DND-41 (cell line): ENCODE results near the gene HDAC6.

Experiments used
- ATAC-seq: fragments of 200-7000 bp; cut with Tn5 transposase; 3 replicates; pipeline ENCODE4 v1.9.1; 2021; ENCODE audit warnings: low read depth; ENCODE audit not compliant: insufficient read depth
- DNase-seq: peaks from one replicate; pipeline ENCODE4 v3.0.0-alpha.2; 2020
- H2AFZ ChIP-seq: 2 replicates; pipeline ENCODE4 v1.6.0; 2012; ENCODE audit warnings: low read depth, low read length
- H3K27ac ChIP-seq: 2 replicates; pipeline ENCODE4 v1.5.1; 2012; ENCODE audit warnings: low read length, inconsistent platforms
- H3K27me3 ChIP-seq: fragments of 200-600 bp; sonication (generic); 2 replicates; pipeline ENCODE4 v1.6.0; 2012; ENCODE audit warnings: low read length, mild to moderate bottlenecking, inconsistent platforms; ENCODE audit not compliant: insufficient read depth, poor library complexity
- H3K36me3 ChIP-seq: 2 replicates; pipeline ENCODE4 v1.5.1; 2012; ENCODE audit warnings: low read length, inconsistent platforms; ENCODE audit not compliant: insufficient read depth
- H3K4me1 ChIP-seq: 2 replicates; pipeline ENCODE4 v1.5.1; 2012; ENCODE audit warnings: mild to moderate bottlenecking, low read length; ENCODE audit not compliant: insufficient read depth
- H3K4me2 ChIP-seq: 2 replicates; pipeline ENCODE4 v1.6.0; 2012; ENCODE audit warnings: mild to moderate bottlenecking, moderate library complexity, low read length, inconsistent platforms; ENCODE audit not compliant: insufficient read depth
- H3K4me3 ChIP-seq, 2 experiments: fragments of 200-600 bp in 1 of 2; shearing (Covaris generic) in 1 of 2; 2 replicates each; pipeline ENCODE4 v1.5.1; 2012 to 2016; ENCODE audit warnings: inconsistent platforms in 2 of 2, low read length in 2 of 2, mild to moderate bottlenecking in 2 of 2, low read depth in 1 of 2, moderate library complexity in 1 of 2
- H3K79me2 ChIP-seq: 2 replicates; pipeline ENCODE4 v1.6.0; 2012; ENCODE audit warnings: low read length, inconsistent platforms; ENCODE audit not compliant: insufficient read depth
- H3K9ac ChIP-seq: 2 replicates; pipeline ENCODE4 v1.6.0; 2012; ENCODE audit warnings: low read depth, mild to moderate bottlenecking, inconsistent platforms, low read length, moderate library complexity
- H3K9me3 ChIP-seq: 2 replicates; pipeline ENCODE4 v1.5.1; 2012; ENCODE audit warnings: low read length, moderate library complexity, mild to moderate bottlenecking, inconsistent platforms; ENCODE audit not compliant: insufficient read depth, severe bottlenecking
- H4K20me1 ChIP-seq: 2 replicates; pipeline ENCODE4 v1.6.0; 2012; ENCODE audit warnings: low read length; ENCODE audit not compliant: insufficient read depth
- EZH2 ChIP-seq: IDR thresholded peaks from 3 replicates; pipeline ENCODE4 v1.6.1; 2012; ENCODE audit warnings: borderline replicate concordance, low read depth, mild to moderate bottlenecking, moderate library complexity, low read length, inconsistent platforms; ENCODE audit not compliant: severe bottlenecking
- TF ChIP-seq, protein P1 (sequence below): IDR thresholded peaks from 2 replicates; pipeline ENCODE4 v1.5.1; 2012; ENCODE audit warnings: borderline replicate concordance, low read length, moderate library complexity, mild to moderate bottlenecking; ENCODE audit not compliant: poor library complexity, severe bottlenecking; ENCODE audit errors: extremely low read depth

The HDAC6 gene

DNA sequence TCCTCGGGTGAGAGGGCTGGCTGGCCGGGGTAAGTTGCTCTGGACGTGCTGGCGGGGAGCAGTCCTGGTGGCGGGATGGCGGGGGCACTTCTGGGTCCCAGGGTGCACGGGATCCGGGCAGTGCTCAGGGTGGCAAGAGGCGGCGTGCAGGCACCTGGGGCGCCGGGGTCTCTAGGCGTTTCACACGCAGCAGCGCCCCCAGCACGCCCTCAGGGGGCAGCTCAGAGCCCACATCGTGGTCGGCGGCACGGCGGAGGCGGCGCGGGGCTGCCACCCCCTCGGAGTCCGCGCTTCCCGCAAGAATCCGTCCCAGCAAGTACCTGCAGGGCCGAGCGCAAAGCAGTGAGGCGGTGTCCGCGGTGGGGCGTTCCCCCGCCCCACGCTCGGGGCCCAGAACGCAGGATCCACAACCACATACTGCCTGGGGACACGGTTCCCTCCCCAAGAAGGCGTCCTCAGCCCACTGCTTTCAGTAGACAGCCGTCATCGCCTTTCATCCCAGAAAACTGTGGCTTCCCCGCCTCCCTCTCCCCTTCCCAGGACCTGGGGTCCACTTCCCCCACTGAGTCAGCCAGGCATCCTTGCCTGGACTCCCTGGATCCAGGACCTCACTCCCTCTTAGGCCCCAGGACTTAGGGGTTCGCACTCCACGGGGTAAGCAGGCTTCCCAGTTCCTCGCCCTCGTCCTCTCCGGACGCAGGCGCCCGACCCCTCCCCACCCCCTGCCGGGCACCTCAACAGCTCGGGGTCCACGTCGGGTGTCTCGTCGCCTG is 29.5 kb downstream of the HDAC6 start:
- DNase-seq (no peak), ATAC-seq (no peak)
- Histone ChIP-seq H3K27me3 (no peaks in the 10 kb centered on the region), H3K4me2 (no peak overlapping the region), H3K27ac (no peak overlapping the region), H3K4me3 (no peak overlapping the region), H3K4me1 (no peaks in the 10 kb centered on the region), H4K20me1 (no peaks in the 10 kb centered on the region), H3K9ac (no peak overlapping the region), H3K9me3 (no peaks in the 10 kb centered on the region), H2AFZ (no peak overlapping the region), H3K36me3 (no peaks in the 10 kb centered on the region), H3K79me2 (no peaks in the 10 kb centered on the region)
- no peak for TF ChIP-seq EZH2
- TF ChIP-seq, protein P1, sequence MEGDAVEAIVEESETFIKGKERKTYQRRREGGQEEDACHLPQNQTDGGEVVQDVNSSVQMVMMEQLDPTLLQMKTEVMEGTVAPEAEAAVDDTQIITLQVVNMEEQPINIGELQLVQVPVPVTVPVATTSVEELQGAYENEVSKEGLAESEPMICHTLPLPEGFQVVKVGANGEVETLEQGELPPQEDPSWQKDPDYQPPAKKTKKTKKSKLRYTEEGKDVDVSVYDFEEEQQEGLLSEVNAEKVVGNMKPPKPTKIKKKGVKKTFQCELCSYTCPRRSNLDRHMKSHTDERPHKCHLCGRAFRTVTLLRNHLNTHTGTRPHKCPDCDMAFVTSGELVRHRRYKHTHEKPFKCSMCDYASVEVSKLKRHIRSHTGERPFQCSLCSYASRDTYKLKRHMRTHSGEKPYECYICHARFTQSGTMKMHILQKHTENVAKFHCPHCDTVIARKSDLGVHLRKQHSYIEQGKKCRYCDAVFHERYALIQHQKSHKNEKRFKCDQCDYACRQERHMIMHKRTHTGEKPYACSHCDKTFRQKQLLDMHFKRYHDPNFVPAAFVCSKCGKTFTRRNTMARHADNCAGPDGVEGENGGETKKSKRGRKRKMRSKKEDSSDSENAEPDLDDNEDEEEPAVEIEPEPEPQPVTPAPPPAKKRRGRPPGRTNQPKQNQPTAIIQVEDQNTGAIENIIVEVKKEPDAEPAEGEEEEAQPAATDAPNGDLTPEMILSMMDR, result no peak

DNA sequence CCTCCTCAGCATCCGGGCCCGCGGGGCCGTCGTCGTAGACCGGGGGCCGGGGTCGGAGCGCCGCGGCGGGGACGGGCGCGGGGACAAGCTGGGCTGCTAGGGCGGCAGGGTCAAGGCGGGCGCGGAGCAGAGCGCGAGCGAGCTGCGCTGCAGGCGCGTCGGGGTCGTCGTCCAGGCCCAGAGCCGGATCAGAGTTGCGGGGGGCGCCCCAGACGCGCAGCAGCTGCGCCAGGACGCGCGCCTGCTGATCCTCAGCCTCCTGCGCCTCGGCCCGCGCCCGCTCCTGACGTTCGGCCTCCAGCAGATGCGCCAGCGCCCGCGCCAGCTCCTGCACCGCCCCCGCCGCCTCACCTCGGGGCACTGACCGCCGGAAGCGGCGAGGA is 30.0 kb downstream of the HDAC6 start:
- Histone ChIP-seq H3K9ac (no peak overlapping the region), H3K4me3 (no peak overlapping the region), H3K9me3 (no peaks in the 10 kb centered on the region), H3K79me2 (no peaks in the 10 kb centered on the region), H4K20me1 (no peaks in the 10 kb centered on the region), H3K4me1 (no peaks in the 10 kb centered on the region), H3K4me2 (no peak overlapping the region), H3K36me3 (no peaks in the 10 kb centered on the region), H3K27me3 (no peaks in the 10 kb centered on the region), H3K27ac (no peak overlapping the region), H2AFZ (no peak overlapping the region)
- TF ChIP-seq EZH2, result no peak
- TF ChIP-seq, protein P1, result no peak
- DNase-seq (no peak), ATAC-seq (no peak)

DNA sequence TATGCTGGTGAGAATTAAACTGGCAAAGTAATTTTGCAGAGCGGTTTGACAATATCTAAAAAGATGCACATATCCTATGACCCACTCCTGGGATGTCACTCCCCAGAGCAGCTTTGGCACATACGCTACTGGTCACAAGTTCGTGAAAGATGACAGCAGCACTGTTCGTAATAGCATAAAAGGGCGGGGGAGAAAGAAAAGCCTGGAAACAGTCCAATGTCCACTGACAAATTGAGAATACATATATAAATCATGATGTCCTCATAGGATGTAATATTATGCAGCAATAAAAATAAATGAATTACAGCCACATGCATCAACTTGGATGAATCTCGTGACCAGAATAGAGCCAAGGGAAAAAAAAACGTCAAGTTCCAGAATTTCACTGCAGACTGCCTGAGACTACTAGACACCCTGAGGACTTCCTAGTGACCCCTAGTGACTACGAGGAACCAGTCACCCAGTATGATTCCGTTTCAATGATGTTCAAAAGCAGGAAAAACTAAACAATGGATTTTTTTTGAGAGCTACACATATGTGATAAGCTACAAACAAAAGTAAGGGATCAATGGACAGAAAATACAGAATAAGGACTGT is 31.8 kb downstream of the HDAC6 start:
- no peak for DNase-seq
- no peak overlapping the region for H3K27ac ChIP-seq
- H3K9ac ChIP-seq, result no peak overlapping the region
- H2AFZ ChIP-seq, result no peak overlapping the region
- no peaks in the 10 kb centered on the region for H3K9me3 ChIP-seq
- H3K4me2 ChIP-seq, result no peak overlapping the region
- H4K20me1 ChIP-seq, result no peaks in the 10 kb centered on the region
- no peaks in the 10 kb centered on the region for H3K27me3 ChIP-seq
- ATAC-seq, result no peak
- no peaks in the 10 kb centered on the region for H3K79me2 ChIP-seq
- no peaks in the 10 kb centered on the region for H3K36me3 ChIP-seq
- TF ChIP-seq, protein P1, result no peak
- no peak for TF ChIP-seq EZH2
- H3K4me3 ChIP-seq, result no peak overlapping the region
- no peaks in the 10 kb centered on the region for H3K4me1 ChIP-seq
